ENCODE results near the gene ULBP3. TPM values are rescaled to one million over a fixed set of nuclear protein-coding genes. Genes with fewer than 3 reads are reported as not detected.

The ULBP3 gene
- total RNA-seq, 1 donor from 2014 or later: 3.3 TPM

DNA sequence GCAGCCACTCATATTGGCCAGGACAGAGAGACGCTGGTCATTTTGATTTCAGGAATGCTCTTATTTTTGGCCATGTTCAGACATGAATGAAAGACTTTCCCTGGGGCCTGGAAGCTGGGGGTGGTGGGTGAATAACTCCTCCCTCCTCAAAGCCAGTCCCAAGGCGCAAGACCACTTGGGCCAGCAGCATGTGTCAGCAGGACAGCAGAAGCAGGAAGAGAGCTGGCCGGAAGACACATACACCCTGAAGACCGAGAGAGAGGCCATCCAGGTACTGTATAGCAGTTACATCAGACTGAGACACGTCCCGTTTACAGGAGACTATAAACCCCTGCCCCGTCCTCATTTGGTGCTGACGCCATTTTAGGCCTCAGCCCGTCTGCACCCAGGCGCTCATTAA is 29.2 kb upstream of the ULBP3 start:
- H3K4me1 Mint-ChIP-seq (ENCODE audit: unreplicated experiment): no peaks in the 10 kb centered on the region
- no peak overlapping the region for H3K27ac Mint-ChIP-seq (ENCODE audit: unreplicated experiment)
- no peaks in the 10 kb centered on the region for H3K36me3 Mint-ChIP-seq (ENCODE audit: unreplicated experiment)
- no peak for DNase-seq (ENCODE audit: extremely low spot score, unreplicated experiment)
- H3K4me3 Mint-ChIP-seq (ENCODE audit: unreplicated experiment): no peak overlapping the region
- TF ChIP-seq, protein P1, sequence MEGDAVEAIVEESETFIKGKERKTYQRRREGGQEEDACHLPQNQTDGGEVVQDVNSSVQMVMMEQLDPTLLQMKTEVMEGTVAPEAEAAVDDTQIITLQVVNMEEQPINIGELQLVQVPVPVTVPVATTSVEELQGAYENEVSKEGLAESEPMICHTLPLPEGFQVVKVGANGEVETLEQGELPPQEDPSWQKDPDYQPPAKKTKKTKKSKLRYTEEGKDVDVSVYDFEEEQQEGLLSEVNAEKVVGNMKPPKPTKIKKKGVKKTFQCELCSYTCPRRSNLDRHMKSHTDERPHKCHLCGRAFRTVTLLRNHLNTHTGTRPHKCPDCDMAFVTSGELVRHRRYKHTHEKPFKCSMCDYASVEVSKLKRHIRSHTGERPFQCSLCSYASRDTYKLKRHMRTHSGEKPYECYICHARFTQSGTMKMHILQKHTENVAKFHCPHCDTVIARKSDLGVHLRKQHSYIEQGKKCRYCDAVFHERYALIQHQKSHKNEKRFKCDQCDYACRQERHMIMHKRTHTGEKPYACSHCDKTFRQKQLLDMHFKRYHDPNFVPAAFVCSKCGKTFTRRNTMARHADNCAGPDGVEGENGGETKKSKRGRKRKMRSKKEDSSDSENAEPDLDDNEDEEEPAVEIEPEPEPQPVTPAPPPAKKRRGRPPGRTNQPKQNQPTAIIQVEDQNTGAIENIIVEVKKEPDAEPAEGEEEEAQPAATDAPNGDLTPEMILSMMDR (IDR thresholded peaks at IDR 0.05): no peak
- H3K9me3 Mint-ChIP-seq (ENCODE audit: unreplicated experiment): no peaks in the 10 kb centered on the region
- H3K27me3 Mint-ChIP-seq (ENCODE audit: unreplicated experiment): peaks cover 34% of the 10 kb centered on the region

GRCh38 chr6:150093397-150093796 is 24.5 kb upstream of the ULBP3 start:
- H3K36me3 Mint-ChIP-seq (ENCODE audit: unreplicated experiment): no peaks in the 10 kb centered on the region
- peaks cover 4% of the 10 kb centered on the region for H3K4me1 Mint-ChIP-seq (ENCODE audit: unreplicated experiment)
- H3K27ac Mint-ChIP-seq (ENCODE audit: unreplicated experiment): no peak overlapping the region
- no peak overlapping the region for H3K4me3 Mint-ChIP-seq (ENCODE audit: unreplicated experiment)
- H3K9me3 Mint-ChIP-seq (ENCODE audit: unreplicated experiment): no peaks in the 10 kb centered on the region
- no peak for DNase-seq (ENCODE audit: extremely low spot score, unreplicated experiment)
- TF ChIP-seq, protein P1 (IDR thresholded peaks at IDR 0.05): no peak
- H3K27me3 Mint-ChIP-seq (ENCODE audit: unreplicated experiment): peaks cover 31% of the 10 kb centered on the region

DNA sequence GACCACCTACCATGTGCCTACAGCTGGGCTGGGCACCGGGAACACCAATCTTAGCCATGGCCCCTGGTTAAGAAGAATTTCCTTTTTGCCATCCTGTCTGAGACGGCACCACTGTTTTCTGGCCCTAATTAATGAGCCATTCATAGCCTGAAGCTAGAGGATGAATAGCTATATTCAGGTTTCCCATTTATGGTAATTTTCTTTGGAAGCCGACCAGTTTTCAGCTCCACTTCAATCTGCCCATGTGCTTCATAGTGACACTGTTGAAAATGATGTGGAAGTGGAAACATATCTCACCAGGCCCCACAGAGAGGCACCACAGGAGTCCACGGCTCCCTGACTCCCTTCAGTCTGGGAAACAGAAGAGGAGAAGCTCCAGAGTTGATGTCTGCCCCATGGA is 22.6 kb upstream of the ULBP3 start:
- Mint-ChIP-seq H3K36me3 (ENCODE audit: unreplicated experiment) (no peaks in the 10 kb centered on the region), H3K4me3 (ENCODE audit: unreplicated experiment) (no peak overlapping the region), H3K4me1 (ENCODE audit: unreplicated experiment) (peaks cover 4% of the 10 kb centered on the region), H3K9me3 (ENCODE audit: unreplicated experiment) (no peaks in the 10 kb centered on the region), H3K27ac (ENCODE audit: unreplicated experiment) (no peak overlapping the region), H3K27me3 (ENCODE audit: unreplicated experiment) (peaks cover 31% of the 10 kb centered on the region)
- DNase-seq (ENCODE audit: extremely low spot score, unreplicated experiment): no peak
- TF ChIP-seq, protein P1 (IDR thresholded peaks at IDR 0.05): no peak

- no peak overlapping the region for H3K27ac Mint-ChIP-seq (ENCODE audit: unreplicated experiment)
- no peak for DNase-seq (ENCODE audit: extremely low spot score, unreplicated experiment)
- H3K36me3 Mint-ChIP-seq (ENCODE audit: unreplicated experiment): no peaks in the 10 kb centered on the region
- H3K27me3 Mint-ChIP-seq (ENCODE audit: unreplicated experiment): peaks cover 29% of the 10 kb centered on the region
- TF ChIP-seq, protein P1 (IDR thresholded peaks at IDR 0.05): no peak
- no peak overlapping the region for H3K4me3 Mint-ChIP-seq (ENCODE audit: unreplicated experiment)
- no peaks in the 10 kb centered on the region for H3K9me3 Mint-ChIP-seq (ENCODE audit: unreplicated experiment)
- H3K4me1 Mint-ChIP-seq (ENCODE audit: unreplicated experiment): peaks cover 4% of the 10 kb centered on the region
Observed at GRCh38 chr6:150090328-150090727, 21.4 kb upstream of the ULBP3 start.

GRCh38 chr6:150088481-150089154 is 19.7 kb upstream of the ULBP3 start:
- Mint-ChIP-seq H3K27me3 (ENCODE audit: unreplicated experiment) (peaks cover 27% of the 10 kb centered on the region), H3K27ac (ENCODE audit: unreplicated experiment) (no peak overlapping the region)

More at GRCh38 chr6:150088481-150089154, 19.7 kb upstream of the ULBP3 start:
- H3K4me1 Mint-ChIP-seq (ENCODE audit: unreplicated experiment): peaks cover 4% of the 10 kb centered on the region
- TF ChIP-seq, protein P1 (IDR thresholded peaks at IDR 0.05): no peak
- H3K36me3 Mint-ChIP-seq (ENCODE audit: unreplicated experiment): no peaks in the 10 kb centered on the region
- no peaks in the 10 kb centered on the region for H3K9me3 Mint-ChIP-seq (ENCODE audit: unreplicated experiment)
- H3K4me3 Mint-ChIP-seq (ENCODE audit: unreplicated experiment): no peak overlapping the region
- no peak for DNase-seq (ENCODE audit: extremely low spot score, unreplicated experiment)

Measured in osteocyte (in vitro differentiated cells).